ENCODE data around the gene PITPNB. TPM values are rescaled to one million over a fixed set of nuclear protein-coding genes. Genes with fewer than 3 reads are reported as not detected.
A peak's percentile ranks its signal among the peaks of the same experiment; 100 is the strongest.

Gene PITPNB
- total RNA-seq, 1 donor from 2014 or later: 40.2 TPM

DNA sequence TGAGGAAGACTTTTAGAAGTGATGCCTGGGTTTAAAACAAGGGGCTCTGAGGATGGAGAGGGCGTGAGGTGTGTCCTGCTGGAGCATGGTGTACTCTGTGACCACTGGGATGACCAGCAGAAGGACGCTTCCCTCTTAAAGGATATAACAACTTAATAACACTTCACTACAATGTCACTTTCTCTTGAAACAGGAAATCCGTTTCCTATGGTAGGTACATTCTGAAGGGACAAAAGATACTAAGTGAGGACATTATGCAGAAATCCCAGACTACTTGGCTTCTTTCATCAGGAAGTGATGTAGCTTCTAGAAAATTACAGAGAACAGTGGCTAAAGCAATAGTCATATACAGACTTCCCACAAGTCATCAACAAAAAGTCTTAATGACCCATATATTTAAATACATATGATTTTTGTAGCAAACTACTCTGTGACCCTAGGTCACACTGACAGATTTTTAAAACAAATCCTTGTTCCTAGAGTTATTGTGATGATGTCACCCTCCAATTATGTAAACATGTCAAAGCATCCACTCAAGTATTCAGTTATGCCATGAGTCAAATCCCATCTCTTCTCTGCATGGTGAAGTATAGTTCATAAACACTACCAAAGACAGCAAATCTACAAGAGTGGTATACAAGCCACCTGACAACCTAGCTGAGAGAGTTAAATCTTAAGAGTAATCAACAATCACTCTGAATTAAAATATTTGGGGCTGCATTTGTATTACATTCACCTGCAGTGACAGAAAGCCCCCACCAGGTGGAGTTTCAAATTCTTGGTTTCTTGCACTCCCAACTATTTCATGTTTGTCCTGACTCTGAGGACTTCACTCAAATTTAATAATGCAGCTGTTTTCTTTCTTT lies 32.8 kb downstream of the PITPNB start:
- DNase-seq: no peak
- ATAC-seq (ENCODE audit: poor library complexity): peak; percentile 55
- intact Hi-C loops (cut with DNase I): loop anchor here (2.0 kb wide), 1 partner anchor 123 kb away; no protein-coding TSS in a partner anchor

DNA sequence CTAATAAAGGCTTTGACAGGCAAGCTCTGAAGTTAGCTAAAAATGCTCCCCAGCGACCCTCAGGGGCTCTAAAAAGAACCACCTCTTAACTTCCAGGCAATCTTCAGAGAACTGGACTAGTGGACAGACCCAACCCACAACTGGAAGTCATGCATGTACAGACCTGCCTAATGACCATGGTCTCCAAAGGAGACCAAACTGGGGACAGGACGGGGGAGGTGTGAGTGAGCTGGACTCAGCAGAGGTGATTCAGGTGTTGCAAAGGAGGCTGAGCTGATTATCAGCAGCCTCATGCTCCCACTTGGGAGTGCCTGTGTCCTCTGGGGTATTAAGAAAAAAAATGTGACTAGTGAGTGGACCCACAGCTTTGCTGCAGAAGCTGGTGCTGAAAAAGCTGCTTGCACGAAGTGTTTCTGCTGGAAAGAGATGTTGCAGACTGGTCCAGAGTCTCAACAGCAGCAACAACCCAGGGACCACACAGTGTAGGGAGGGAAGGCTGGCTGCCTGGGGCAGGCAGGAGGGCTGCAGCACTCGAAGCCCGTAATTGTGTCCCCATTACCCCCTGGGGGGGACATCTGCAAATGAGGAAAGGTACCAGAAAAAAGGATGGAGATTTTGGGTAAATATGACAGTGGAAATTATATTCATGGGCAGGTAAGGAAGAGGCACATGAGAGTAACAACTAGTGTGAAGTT lies 35.3 kb downstream of the PITPNB start:
- intact Hi-C loops (cut with DNase I): no loop called here
- ATAC-seq (ENCODE audit: poor library complexity) (no peak), DNase-seq (no peak)

DNA sequence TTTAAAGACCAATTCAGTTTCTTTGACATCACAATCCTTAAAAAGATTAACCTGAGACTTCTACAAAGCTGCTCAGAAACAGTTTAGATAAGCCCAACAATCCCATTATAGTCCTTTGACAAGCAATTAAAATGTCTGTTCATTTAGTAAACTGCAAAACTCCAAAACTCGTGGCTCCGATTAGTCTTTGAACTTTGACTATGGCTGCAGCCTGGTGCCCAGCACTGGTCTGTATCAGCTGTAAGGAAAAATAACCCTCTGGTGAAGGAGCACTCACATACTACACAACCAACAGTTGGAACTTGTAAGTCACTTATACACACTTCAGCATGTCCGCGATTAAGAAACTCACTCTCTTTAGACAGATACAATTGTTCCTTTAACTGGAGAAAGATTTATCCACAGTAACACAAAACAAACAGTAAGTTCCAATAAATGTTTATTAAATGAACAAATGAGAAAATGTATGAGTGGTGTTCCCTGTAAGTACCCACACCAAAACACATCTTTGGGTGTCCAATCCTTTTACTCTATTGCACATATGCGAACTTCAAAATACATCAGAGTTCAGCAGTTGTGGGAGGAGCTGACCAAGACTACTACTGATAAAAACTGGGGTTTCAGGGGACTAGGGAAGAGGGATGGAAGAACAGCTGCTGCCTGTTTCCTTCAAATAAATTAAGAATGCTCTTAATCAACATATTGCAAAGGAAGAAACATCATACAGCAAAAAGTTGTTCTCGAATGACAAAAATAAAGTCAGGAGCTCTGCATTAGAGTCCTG lies 36.4 kb downstream of the PITPNB start:
- ATAC-seq (ENCODE audit: poor library complexity): no peak
- DNase-seq: no peak
- intact Hi-C loops (cut with DNase I): no loop called here

DNA sequence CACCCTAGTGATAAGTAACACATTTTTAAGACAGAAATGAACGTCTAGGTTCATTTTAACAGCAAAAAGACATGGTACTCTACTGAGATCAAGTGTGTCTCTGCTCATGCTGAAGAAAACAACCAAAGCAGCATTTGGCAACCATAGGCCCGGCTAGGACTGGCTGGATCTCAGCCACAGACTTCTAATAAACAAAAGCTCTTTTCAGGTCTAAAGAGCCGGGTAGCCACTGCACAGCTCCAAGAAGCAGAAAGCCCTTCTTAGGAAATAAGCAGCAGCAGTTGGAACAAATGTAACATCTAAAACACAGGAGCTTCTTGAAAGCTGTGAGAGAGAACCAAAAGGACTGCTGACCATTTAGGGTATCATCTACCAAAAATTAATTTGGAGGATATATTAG lies 37.6 kb downstream of the PITPNB start:
- ATAC-seq (ENCODE audit: poor library complexity) (peak; percentile 64), DNase-seq (peak; percentile 51)
- intact Hi-C loops (cut with DNase I): loop anchor here (2.0 kb wide), 1 partner anchor 129 kb away; no protein-coding TSS in a partner anchor

DNA sequence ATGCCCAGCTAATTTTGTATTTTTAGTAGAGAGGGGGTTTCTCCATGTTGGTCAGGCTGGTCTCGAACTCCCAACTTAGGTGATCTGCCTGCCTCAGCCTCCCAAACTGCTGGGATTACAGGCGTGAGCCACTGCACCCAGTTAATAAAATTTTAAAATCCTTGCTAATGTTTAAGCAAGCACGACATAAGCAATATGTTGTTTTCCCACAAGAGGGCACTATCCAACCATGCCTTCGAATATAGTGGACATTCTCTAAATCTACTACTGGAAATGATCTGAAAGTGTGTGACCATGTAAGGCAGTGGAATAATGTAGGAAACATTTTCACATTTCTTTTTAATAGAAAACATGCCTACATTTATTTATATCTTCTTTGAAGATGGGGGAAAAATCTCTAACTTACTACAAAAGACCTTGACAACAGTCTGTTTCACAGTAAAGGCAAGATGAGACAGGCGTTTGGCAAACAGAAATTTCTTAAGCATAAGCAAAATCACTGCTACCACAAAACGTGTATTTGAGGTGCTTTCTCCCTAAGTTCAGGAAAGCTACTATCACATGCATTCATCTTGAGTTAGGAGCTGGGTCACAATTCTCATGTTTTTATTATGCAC lies 38.2 kb downstream of the PITPNB start:
- ATAC-seq (ENCODE audit: poor library complexity): peak; percentile 84
- intact Hi-C loops (cut with DNase I): loop anchor here (2.0 kb wide), 1 partner anchor 130 kb away; no protein-coding TSS in a partner anchor
- no peak for DNase-seq

DNA sequence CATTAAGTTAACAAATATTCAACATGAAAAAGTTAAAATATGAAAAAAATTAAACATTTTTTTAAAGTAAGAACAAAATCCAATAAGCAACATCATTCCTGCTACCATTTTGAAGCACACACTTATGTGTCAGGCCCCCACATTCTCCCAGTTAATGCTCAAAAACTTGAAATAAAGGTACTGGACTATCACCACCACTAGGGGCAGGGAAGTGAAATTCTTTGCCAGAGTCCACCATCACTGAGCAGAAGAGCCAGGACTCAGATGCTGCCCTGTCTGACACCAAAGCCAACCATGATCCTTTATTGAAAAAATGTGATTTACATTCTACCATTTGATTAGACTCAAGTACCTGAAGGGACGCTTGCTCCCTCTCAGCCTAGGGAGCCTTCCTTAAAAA lies 39.1 kb downstream of the PITPNB start:
- ATAC-seq (ENCODE audit: poor library complexity) (peak; percentile 54), DNase-seq (no peak)
- intact Hi-C loops (cut with DNase I): loop anchor here (2.0 kb wide), 1 partner anchor 131 kb away; no protein-coding TSS in a partner anchor

DNA sequence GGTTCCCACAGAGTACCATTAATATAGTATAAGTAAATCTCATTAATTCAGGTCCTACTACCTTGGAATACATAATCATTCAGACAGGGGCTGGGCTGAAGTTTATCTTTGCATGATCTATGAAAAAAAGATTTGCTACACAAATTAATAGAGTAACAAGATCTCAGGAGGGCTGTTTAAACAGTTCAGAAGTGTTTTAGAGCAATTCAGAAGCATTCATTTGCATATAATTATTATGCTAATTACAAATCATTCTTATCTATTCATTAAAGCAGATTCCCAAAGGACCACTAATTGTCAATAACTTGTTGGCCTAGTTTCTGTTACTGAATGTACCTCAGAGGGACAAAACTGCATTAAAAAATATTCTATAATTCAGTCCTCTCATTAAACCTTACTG lies 40.5 kb downstream of the PITPNB start:
- intact Hi-C loops (cut with DNase I): no loop called here

DNA sequence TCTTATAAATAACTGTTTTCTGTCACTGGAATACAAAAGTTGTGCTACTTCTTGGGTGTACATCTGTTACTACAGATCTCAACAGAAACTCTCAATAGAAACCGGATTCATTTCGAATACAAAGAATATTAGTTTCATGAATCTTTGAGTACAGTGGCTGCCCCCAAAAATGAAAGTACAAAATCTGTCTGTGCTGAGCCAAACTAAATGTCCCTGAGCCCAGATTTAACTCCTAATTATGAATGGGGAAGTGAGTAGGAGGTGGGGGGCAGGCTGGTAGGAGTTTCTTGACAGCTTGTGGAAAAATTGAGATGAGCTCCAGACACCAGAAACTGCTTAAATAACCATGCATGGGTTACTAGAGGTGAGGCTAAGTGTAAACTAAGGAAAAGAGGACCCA lies 41.6 kb downstream of the PITPNB start:
- intact Hi-C loops (cut with DNase I): no loop called here
- DNase-seq (no peak), ATAC-seq (ENCODE audit: poor library complexity) (no peak)

More for the DNA sequence above, 40.5 kb downstream of the PITPNB start:
- no peak for DNase-seq
- ATAC-seq (ENCODE audit: poor library complexity): no peak

DNA sequence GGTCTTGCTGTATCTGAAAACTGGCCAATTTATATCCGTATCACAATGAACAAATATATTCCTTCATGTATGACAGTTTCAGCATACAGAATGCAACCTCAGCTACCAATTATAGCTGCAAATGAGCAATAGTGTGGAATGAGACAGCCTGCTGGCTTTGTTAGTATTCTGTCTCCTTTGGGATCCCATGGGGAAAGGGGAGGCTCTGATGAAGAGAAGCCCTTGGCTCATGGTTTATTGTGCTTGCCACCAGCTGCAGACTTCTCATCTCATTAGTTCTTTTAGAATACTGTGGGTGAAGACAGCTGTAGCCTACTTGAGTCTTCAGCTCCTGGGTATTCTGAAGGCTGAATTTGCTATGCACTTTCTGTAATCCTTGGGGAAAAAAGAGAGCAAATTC lies 42.4 kb downstream of the PITPNB start:
- ATAC-seq (ENCODE audit: poor library complexity) (peak; percentile 15), DNase-seq (no peak)
- intact Hi-C loops (cut with DNase I): no loop called here

DNA sequence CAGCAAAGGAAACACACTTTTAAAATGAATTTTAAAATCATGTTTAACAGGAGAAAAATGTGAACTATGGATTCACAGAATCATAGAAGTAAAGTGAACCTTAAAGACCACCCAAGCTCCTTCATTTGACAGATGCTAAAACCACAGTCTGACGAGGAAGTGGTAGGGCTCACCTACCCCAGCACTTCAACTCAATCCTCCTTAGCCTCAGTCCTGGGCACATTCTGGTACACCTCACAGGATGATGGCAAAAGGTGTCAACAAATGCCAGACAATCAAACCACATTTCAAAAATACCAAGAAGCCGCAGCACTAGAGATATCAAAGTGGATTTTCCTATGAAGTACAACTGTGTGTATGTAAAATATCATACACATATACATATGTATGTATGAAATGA lies 43.1 kb downstream of the PITPNB start:
- intact Hi-C loops (cut with DNase I): no loop called here
- ATAC-seq (ENCODE audit: poor library complexity) (no peak), DNase-seq (no peak)

DNA sequence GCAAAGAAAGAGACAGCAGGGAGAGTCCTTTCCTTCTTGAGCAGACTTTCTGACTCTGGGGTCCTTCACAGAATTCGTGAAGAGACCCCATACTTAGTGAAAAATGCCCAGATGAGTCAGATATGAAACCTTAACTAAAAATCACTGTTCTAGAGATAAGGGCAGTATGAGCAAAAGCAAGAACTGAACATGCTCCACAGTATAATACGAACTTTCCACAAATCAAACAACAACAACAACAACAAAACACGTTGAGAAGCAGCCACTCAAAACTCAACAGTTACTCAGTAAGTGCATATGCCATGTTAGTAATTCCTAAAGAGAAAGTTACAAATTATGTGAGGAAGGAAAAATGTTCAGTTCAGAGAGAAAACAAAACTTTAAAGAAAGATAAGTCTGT lies 44.3 kb downstream of the PITPNB start:
- ATAC-seq (ENCODE audit: poor library complexity) (no peak), DNase-seq (no peak)
- intact Hi-C loops (cut with DNase I): no loop called here

DNA sequence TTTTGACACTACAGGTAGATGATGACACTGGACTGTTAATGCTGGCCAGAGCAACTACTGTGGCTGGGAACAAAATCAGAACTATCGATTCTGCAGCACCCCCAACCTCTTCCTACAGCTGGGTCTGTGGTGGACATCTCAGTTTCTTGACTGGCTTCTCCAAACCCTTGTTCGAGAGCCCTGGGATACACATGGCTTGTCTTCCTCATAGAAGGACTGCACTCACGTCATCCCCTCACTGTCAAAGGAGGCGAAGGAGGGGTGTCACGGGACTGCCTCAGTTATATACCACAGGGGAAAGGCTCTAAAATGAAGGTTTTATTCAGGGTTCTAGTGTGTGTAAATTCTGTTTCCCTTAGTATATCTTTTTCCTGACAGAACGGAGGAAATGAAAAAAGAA lies 44.9 kb downstream of the PITPNB start:
- intact Hi-C loops (cut with DNase I): no loop called here
- ATAC-seq (ENCODE audit: poor library complexity): peak; percentile 5
- no peak for DNase-seq

DNA sequence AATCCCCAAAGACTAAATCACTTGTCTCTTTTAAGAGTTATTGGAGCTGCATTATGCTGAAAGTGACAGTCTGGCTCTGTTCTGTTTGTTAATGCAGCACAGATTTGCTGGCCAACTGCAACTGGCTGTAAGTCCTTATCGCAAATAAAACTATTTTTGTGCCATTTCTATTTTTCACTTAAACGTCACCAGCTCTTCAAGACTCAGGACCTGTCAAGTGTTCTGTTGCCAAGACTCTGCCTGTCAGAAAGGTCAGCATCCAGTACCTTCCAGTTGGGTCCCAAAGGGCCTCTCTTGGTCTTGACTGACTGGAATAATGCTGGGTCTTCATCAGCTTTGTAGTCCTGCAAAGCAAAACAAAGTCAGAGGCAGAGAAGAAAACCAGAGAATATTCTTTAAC lies 45.6 kb downstream of the PITPNB start:
- intact Hi-C loops (cut with DNase I): no loop called here
- peak; percentile 85 for ATAC-seq (ENCODE audit: poor library complexity)
- no peak for DNase-seq

DNA sequence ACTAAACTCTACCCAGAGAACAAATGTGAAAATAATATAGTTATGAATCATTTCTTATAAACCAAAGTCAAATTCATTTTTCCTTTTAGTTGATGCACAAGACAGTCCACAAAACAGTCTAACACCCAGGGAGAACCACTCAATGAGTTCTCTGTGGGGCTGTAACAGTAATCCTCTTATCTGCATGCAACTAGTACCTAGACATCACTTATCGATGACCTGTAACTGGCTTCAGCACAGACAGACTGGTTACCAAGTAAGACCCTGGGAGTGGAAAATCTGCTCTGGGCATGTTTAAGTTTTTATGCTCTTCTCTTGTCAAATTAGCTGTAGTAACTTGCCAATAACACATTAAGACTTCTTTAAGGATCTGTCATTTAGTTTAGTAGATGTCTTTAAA lies 46.6 kb downstream of the PITPNB start:
- ATAC-seq (ENCODE audit: poor library complexity): no peak
- DNase-seq: no peak
- intact Hi-C loops (cut with DNase I): no loop called here

DNA sequence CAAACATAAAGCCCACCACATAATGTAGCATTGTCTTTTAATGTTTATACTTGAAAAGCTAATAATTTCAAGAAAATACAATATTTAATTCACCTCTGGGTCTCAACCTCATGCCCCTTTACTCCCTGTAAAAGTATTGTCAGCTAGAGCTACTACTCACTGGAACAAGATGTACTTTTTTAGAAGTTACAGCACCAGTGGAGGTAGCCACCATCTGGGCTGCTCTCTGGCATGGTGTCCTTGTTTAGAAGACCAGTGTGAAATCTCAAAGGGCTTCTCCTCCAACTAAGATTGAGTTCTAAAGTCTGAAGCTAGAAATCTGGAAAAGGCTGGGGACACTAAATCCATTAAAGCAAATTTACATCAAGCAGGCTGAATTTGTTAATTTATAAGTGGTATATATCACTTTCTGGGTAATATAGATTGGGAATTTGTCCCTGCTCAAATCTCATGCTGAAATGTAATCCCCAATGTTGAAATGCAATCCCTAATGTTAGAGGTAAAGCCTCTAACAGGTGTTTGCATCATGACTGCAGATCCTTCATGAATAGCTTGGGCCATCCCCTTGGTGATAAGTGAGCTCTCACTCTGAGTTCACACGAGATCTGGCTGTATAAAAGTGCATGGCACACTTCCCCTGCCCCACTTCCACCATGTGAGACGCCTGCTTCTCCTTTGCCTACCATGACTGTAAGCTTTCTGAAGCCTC lies 47.6 kb downstream of the PITPNB start:
- ATAC-seq (ENCODE audit: poor library complexity): no peak
- DNase-seq: no peak
- intact Hi-C loops (cut with DNase I): no loop called here

DNA sequence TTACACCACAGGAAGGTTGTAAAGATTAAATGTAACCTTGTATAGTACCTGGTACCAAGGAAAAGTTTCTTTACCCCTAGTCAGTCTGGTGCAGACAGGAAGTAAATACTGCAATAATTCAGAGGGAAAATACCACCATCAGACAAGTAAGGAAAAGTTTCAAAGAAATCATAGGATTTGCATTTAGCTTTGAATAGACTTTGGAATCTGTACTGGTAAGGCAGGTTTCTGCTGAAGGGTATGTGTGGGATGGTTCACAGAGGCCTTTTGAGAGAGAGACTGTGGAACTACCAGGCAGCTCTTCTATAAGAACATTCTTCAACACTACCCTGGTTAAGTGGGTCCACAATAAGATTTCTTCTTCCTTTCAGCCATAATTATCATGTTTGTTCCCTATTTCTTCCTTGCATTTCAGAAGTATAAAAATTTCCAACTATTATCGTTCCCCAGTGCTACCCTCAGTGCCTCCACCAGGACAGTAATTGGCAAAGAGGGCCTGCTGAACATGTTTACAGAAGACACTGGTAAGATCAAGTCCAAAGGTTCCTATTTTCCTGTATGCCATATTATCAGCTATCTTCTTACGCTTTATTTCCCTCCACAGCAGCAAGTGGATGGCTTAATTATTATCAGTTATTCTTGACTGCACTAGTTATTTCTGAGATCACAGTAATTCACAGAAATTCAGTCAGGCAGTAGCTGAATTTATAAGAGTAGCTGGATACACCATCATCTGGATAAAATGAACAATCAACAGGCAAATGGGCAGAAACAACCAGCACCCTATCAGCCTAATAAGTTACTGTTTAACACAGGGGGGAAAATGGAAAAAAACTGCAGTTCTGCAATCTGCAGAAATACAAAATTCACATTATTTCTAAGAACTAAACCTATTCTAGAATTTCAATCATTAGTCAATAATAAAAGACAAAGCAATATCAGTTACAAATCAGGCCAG lies 48.5 kb downstream of the PITPNB start:
- no peak for DNase-seq
- intact Hi-C loops (cut with DNase I): no loop called here
- no peak for ATAC-seq (ENCODE audit: poor library complexity)

DNA sequence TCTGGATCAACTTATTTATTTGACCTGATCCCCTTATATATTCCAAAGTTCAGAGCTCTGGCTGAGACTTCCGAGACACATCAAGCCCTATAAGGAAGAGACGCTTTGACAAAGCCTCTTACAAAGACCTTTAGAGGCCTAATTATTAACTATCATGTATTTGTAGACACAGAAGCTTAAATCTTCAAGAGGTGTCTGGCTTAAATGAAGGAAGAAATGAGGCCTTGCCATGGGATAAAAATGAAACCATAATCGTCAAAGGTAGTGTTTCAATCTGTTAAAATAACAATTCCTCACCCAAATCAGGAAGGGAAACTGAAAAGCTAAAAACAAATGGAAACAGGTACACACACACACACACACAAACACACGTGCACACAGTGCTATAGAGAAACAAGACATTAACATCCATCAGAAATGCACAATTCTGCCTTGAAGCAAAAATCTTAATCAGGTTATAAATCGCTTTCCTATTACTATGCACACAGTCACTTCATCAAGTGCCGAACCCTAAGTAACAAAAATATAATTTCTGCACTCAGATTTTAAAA lies 50.2 kb downstream of the PITPNB start:
- DNase-seq (no peak), ATAC-seq (ENCODE audit: poor library complexity) (no peak)
- intact Hi-C loops (cut with DNase I): no loop called here
